T-helper 2 cell treated with Interferon-gamma antibody and Interleukin-4, amounts not matched to agents 5 μg/mL and 100 μg/mL, for 36 hours (primary cell): ENCODE results near the gene INPP5D.

ENCODE experiments used
- DNase-seq: peaks from one replicate; pipeline ENCODE4 v3.0.0; 2021; ENCODE audit warnings: low spot score
- H3K27ac Mint-ChIP-seq: one replicate; pipeline ENCODE4 v1.8.0; 2021; ENCODE audit warnings: mild to moderate bottlenecking, mixed read lengths
- H3K27me3 Mint-ChIP-seq: one replicate; pipeline ENCODE4 v1.8.0; 2021; ENCODE audit warnings: low read depth, mixed read lengths
- H3K36me3 Mint-ChIP-seq: one replicate; pipeline ENCODE4 v1.8.0; 2021; ENCODE audit warnings: low read depth, mixed read lengths
- H3K4me1 Mint-ChIP-seq: one replicate; pipeline ENCODE4 v1.8.0; 2021; ENCODE audit warnings: low read depth, mixed read lengths
- H3K4me3 Mint-ChIP-seq: one replicate; pipeline ENCODE4 v1.8.0; 2022; ENCODE audit warnings: mild to moderate bottlenecking, moderate library complexity, mixed read lengths
- H3K9me3 Mint-ChIP-seq: one replicate; pipeline ENCODE4 v1.8.0; 2021; ENCODE audit warnings: mixed read lengths

INPP5D gene

DNA sequence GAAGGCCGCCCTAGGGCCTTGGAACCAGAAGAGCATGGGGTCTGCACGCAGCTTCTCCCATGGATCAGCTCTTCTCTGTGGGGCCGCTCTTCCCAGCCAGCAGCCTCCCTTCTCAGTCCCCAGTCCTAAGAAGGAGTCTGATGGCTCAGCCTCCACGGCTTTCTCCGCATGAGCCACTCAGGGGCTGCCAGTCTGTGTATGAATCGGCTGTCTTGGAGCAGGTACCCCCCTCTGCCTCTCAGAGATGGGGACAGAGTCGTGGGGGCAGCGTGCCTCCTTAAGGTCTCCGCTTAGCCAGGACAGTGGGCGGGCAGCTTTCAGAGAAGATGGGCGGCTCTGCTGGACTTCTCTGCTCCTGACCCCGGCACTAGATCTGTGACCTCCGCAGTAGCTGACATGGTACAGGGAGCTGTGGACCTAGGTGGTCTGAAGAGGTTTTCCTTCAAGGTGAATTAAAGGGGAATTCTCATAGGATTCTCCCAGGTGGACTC, 21.6 kb downstream of the INPP5D start:
- Mint-ChIP-seq H3K9me3 (no peaks in the 10 kb centered on the region), H3K36me3 (peaks cover 62% of the 10 kb centered on the region), H3K27me3 (no peaks in the 10 kb centered on the region), H3K4me3 (peak overlapping the region; percentile 81), H3K4me1 (peaks cover 77% of the 10 kb centered on the region), H3K27ac (peak overlapping the region; percentile 90)
- DNase-seq = no peak

GRCh38 chr2:233082222-233082930, 22.2 kb downstream of the INPP5D start:
- no peaks in the 10 kb centered on the region for H3K9me3 Mint-ChIP-seq
- peaks cover 62% of the 10 kb centered on the region for H3K36me3 Mint-ChIP-seq
- H3K4me3 Mint-ChIP-seq = peak overlapping the region; percentile 81
- DNase-seq = no peak
- peak overlapping the region; percentile 90 for H3K27ac Mint-ChIP-seq
- peaks cover 80% of the 10 kb centered on the region for H3K4me1 Mint-ChIP-seq
- no peaks in the 10 kb centered on the region for H3K27me3 Mint-ChIP-seq

GRCh38 chr2:233082931-233083755, 23.0 kb downstream of the INPP5D start:
- Mint-ChIP-seq H3K9me3 (no peaks in the 10 kb centered on the region), H3K4me1 (peaks cover 74% of the 10 kb centered on the region), H3K36me3 (peaks cover 67% of the 10 kb centered on the region), H3K27me3 (no peaks in the 10 kb centered on the region), H3K27ac (peak overlapping the region; percentile 90), H3K4me3 (peak overlapping the region; percentile 81)
- no peak for DNase-seq

DNA sequence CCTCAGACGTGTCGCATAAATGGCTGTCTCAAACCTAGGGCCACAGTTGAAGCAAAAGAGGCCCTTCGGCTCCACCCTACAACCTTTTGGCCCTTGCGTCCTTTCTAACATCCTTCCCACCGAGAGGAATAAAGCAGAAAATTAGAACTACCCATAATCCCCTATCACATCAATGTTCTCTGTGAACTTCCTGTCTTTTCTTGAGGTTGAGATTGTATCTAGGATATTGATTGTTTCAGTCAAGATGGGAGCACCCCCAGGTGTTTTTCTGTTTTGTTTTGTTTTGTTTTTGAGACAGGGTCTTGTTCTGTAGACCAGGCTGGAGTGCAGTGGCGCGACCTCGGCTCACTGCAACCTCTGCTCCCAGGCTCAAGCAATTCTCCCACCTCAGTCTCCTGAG, 23.6 kb downstream of the INPP5D start:
- Mint-ChIP-seq H3K36me3 (peaks cover 73% of the 10 kb centered on the region), H3K9me3 (no peaks in the 10 kb centered on the region), H3K4me3 (peak overlapping the region; percentile 81), H3K27me3 (no peaks in the 10 kb centered on the region), H3K27ac (peak overlapping the region; percentile 90), H3K4me1 (peaks cover 74% of the 10 kb centered on the region)
- no peak for DNase-seq

GRCh38 chr2:233084488-233084887, 24.3 kb downstream of the INPP5D start:
- Mint-ChIP-seq H3K9me3 (no peaks in the 10 kb centered on the region), H3K36me3 (peaks cover 70% of the 10 kb centered on the region), H3K27ac (peak overlapping the region; percentile 90), H3K4me1 (peaks cover 68% of the 10 kb centered on the region), H3K27me3 (no peaks in the 10 kb centered on the region), H3K4me3 (peak overlapping the region; percentile 81)
- DNase-seq = peak; percentile 53

DNA sequence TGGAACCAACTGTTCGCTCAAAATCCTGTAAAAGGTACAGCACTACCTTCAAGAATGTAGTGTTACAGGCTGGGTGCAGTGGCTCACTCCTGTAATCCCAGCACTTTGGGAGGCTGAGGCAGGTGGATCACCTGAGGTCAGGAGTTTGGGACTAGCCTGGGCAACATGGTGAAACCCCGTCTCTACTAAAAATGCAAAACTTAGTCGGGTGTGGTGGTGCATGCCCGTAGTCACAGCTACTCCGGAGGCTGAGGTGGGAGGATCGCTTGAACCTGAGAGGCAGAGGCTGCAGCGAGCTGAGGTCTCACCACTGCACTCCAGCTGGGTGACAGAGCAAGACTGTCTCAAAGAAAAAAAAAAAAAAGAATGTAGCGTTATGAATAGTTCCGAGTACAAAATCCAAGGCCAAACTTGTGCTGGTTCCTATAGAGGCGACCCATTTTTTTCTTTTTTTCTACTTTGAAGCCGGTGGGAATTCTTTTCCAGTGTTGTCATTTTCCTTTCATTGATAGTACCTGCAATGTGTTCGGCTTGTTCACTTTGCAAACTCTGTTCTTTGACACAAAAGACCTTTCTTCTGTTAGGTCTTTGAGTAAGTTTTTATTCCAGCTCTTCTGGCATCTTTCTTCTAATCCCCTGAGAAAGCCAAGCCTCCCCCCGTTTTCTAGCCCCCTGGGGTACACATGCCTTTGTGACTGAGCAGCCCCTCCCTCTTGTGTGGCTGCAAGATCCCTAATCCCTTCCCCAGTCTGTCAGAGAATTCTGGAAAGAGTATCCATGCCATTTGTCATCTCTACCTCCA, 25.1 kb downstream of the INPP5D start:
- Mint-ChIP-seq H3K27me3 (no peaks in the 10 kb centered on the region), H3K4me1 (peaks cover 63% of the 10 kb centered on the region), H3K36me3 (peaks cover 67% of the 10 kb centered on the region), H3K4me3 (peak overlapping the region; percentile 35), H3K27ac (peak overlapping the region; percentile 90), H3K9me3 (no peaks in the 10 kb centered on the region)
- DNase-seq = no peak

DNA sequence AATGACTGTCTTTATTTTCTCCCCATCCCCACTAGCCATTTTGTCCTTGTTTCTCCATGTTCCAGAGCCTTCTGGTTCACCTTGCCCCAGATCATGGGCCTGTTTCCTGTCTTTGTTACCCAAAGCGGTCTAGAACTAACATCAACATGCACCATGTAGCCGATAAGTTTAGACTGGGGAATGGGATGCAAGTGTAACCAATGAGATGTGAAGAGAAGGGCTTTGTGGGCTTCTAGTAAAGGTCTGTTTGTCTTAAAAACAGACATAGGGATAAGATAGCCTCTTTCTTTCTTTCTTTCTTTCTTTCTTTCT, 25.7 kb downstream of the INPP5D start:
- no peak for DNase-seq
- Mint-ChIP-seq H3K9me3 (no peaks in the 10 kb centered on the region), H3K4me3 (peak overlapping the region; percentile 35), H3K4me1 (peaks cover 58% of the 10 kb centered on the region), H3K27me3 (no peaks in the 10 kb centered on the region), H3K27ac (peak overlapping the region; percentile 90), H3K36me3 (peaks cover 63% of the 10 kb centered on the region)

DNA sequence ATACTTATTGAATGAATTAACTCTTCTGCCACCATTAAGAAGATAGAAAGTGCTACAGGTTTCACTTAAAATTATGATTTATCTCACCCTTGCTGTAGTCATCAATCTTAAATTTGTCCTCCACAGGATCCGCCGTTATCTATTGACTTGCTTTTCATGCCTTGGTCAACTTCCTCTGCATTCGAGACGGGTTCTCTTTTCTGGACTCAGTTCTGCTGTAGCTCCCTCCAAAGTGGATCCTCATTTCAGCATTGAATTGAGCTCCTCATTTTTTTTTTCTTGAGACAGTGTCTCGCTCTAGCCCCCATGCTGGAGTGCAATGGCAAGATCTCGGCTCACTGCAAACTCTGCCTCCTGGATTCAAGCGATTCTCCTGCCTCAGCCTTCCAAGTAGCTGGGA, 27.6 kb downstream of the INPP5D start:
- no peak for DNase-seq
- H3K4me1 Mint-ChIP-seq = peaks cover 48% of the 10 kb centered on the region
- H3K36me3 Mint-ChIP-seq = peaks cover 63% of the 10 kb centered on the region
- H3K27me3 Mint-ChIP-seq = no peaks in the 10 kb centered on the region
- no peak overlapping the region for H3K27ac Mint-ChIP-seq
- H3K9me3 Mint-ChIP-seq = no peaks in the 10 kb centered on the region
- no peak overlapping the region for H3K4me3 Mint-ChIP-seq

DNA sequence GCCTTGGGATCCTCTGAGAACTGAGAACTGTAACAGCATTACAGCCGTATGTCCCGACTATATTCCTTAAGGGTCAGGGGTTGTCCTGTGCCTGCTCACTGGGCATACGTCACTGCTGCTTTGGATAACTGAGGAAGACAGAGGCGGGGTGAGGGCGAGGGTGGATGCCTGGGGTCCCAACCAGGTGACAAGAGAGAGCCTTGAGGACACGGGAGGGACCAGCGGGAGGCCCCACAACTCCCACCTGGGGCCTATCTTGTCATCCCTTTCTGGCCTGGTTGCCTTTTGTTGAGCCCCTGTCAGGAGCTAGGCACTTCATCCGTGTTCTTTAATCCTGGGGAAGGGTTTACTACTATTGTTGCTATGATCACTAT, 28.8 kb downstream of the INPP5D start:
- H3K27ac Mint-ChIP-seq = no peak overlapping the region
- no peak overlapping the region for H3K4me3 Mint-ChIP-seq
- H3K9me3 Mint-ChIP-seq = no peaks in the 10 kb centered on the region
- DNase-seq = no peak
- no peaks in the 10 kb centered on the region for H3K27me3 Mint-ChIP-seq
- peaks cover 59% of the 10 kb centered on the region for H3K36me3 Mint-ChIP-seq
- peaks cover 40% of the 10 kb centered on the region for H3K4me1 Mint-ChIP-seq

GRCh38 chr2:233089851-233090250, 29.7 kb downstream of the INPP5D start:
- H3K27ac Mint-ChIP-seq = no peak overlapping the region
- H3K4me1 Mint-ChIP-seq = peaks cover 32% of the 10 kb centered on the region
- no peak for DNase-seq
- H3K9me3 Mint-ChIP-seq = no peaks in the 10 kb centered on the region
- no peak overlapping the region for H3K4me3 Mint-ChIP-seq
- no peaks in the 10 kb centered on the region for H3K27me3 Mint-ChIP-seq
- H3K36me3 Mint-ChIP-seq = peaks cover 54% of the 10 kb centered on the region

DNA sequence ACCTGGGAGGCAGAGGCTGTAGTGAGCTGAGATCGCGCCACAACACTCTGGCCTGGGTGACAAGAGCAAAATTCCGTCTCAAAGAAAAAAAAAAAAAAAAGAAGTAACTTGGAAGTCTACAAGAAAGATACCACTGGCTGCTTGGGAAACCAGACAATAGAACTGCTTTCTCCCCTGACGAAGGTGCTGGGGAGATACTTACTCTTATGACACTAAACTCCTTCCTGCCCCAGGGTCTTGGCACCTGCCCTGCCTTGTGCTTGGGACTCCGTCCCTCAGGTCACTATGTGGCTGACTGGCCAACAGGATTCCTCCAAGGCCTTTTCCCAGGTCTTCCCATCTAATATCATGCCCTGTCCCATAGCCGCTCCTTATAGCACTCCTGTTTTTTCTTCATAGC, 30.7 kb downstream of the INPP5D start:
- H3K9me3 Mint-ChIP-seq = no peaks in the 10 kb centered on the region
- no peak overlapping the region for H3K4me3 Mint-ChIP-seq
- peaks cover 47% of the 10 kb centered on the region for H3K36me3 Mint-ChIP-seq
- no peak for DNase-seq
- no peaks in the 10 kb centered on the region for H3K27me3 Mint-ChIP-seq
- H3K4me1 Mint-ChIP-seq = peaks cover 26% of the 10 kb centered on the region
- no peak overlapping the region for H3K27ac Mint-ChIP-seq

DNA sequence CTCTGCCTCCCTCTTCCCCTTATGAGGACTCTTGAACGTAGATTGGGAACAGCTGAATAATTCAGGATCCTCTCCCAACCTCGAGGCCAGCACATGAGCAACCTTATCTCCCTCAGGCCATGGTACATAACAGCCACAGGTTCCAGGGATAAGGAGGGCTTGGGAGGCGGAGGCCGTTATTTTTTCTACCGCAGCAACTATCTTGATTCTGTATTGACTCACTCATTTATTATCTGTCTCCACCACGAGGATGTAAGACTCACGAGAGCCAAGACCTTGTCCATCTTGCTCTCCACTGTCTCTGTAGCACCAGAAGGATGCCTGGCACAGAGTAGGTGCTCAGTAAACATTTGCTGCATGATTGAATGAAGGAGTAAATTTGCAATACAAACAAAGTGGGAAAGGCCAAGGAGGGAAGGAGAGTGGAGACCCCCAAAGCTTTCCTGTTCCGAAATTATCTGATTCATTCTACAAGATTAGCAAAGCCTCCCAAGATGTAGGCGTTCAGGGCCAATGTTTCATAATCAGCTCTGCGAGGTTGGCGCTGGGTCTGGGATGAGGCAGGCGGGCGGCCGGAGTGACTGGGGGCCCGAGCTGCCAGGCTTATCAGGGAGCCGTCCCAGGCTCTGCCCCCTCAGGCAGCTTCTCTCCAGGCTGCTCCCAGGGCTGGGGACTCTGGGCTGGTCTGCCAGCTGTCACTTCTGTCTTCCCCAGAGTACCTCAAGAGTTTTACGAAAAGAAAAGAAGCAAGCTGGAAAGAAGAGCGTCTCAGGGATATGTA, 31.6 kb downstream of the INPP5D start:
- Mint-ChIP-seq H3K27me3 (no peaks in the 10 kb centered on the region), H3K9me3 (no peaks in the 10 kb centered on the region), H3K4me3 (no peak overlapping the region), H3K36me3 (peaks cover 44% of the 10 kb centered on the region), H3K4me1 (peaks cover 21% of the 10 kb centered on the region), H3K27ac (peak overlapping the region; percentile 13)
- no peak for DNase-seq

DNA sequence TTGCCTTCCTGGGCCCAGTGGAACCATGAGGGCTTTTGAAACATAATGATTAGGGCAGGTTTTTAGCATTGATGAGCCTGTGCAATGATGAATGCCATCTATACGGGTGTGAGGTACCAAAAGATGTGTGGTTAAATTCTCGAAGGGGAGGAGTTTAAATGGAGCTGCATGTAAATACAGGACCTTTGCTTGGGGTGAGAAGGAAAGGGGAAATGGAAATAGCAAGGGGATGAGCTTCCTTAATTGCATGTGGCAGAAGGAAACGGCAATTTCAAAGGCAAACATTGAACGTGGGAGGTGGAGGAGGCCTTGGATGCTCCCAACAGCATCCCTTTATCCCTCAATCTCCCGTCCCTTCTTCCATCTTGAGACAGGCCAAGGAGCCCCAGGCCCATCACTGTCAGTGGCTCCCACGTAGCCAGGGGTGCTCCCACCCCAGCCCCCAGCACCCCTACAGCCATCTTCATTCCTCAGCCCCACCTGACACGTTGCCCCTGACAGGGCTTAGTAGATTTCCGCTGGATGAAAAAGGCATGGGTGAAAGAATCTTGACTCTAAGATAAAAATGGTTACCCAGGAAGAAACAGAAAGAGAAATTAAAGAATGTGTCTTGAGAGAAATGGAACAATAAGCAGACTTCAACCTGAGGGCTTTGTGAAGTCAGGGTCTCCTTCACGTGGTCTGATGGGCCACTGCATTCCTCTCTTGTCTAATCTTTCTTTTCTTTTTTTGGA, 32.5 kb downstream of the INPP5D start:
- Mint-ChIP-seq H3K4me3 (no peak overlapping the region), H3K27me3 (no peaks in the 10 kb centered on the region), H3K9me3 (no peaks in the 10 kb centered on the region), H3K4me1 (peaks cover 24% of the 10 kb centered on the region), H3K27ac (peak overlapping the region; percentile 8), H3K36me3 (peaks cover 45% of the 10 kb centered on the region)
- no peak for DNase-seq
